Chondrocyte (in vitro differentiated cells): ENCODE measurements around the gene CD44. TPM values are rescaled to one million over a fixed set of nuclear protein-coding genes. Genes with fewer than 3 reads are reported as not detected.

Experiments
- DNase-seq: peaks from one replicate; pipeline ENCODE4 v3.0.0; 2021; ENCODE audit warnings: mixed read lengths, low spot score
- H3K27ac Mint-ChIP-seq: one replicate; pipeline ENCODE4 v1.8.0; 2021; ENCODE audit warnings: mild to moderate bottlenecking, moderate library complexity, mixed read lengths; ENCODE audit not compliant: unreplicated experiment
- H3K27me3 Mint-ChIP-seq: 2 replicates; pipeline ENCODE4 v1.8.0; 2021; ENCODE audit warnings: low read depth, mixed read lengths
- H3K36me3 Mint-ChIP-seq: 2 replicates; pipeline ENCODE4 v1.8.0; 2021; ENCODE audit warnings: low read depth, mixed read lengths
- H3K4me1 Mint-ChIP-seq: 2 replicates; pipeline ENCODE4 v1.8.0; 2021; ENCODE audit warnings: low read depth, mild to moderate bottlenecking, mixed read lengths
- H3K4me3 Mint-ChIP-seq: one replicate; pipeline ENCODE4 v1.8.0; 2021; ENCODE audit warnings: mild to moderate bottlenecking, moderate library complexity, mixed read lengths; ENCODE audit not compliant: unreplicated experiment
- H3K9me3 Mint-ChIP-seq: 2 replicates; pipeline ENCODE4 v1.8.0; 2021; ENCODE audit warnings: low read depth, mixed read lengths
- total RNA-seq: library from RNA; stranded (reverse); gene quantifications from 3 replicates; pipeline ENCODE4 v1.2.1, GENCODE V29; 2021
- TF ChIP-seq, protein P1 (sequence below): fragments of 200-600 bp; sonication (generic); IDR thresholded peaks from 2 replicates; pipeline ENCODE4 v1.5.0; 2021; ENCODE audit warnings: antibody characterized with exemption, mild to moderate bottlenecking, moderate library complexity

The CD44 gene
- total RNA-seq, 1 donor from 2014 or later, result 179 TPM

- H3K27ac Mint-ChIP-seq, result peak overlapping the region; percentile 60
- H3K9me3 Mint-ChIP-seq, result peaks cover 12% of the 10 kb centered on the region
- no peak for DNase-seq
- peaks cover 31% of the 10 kb centered on the region for H3K4me1 Mint-ChIP-seq
- H3K4me3 Mint-ChIP-seq, result no peak overlapping the region
- TF ChIP-seq, protein P1, sequence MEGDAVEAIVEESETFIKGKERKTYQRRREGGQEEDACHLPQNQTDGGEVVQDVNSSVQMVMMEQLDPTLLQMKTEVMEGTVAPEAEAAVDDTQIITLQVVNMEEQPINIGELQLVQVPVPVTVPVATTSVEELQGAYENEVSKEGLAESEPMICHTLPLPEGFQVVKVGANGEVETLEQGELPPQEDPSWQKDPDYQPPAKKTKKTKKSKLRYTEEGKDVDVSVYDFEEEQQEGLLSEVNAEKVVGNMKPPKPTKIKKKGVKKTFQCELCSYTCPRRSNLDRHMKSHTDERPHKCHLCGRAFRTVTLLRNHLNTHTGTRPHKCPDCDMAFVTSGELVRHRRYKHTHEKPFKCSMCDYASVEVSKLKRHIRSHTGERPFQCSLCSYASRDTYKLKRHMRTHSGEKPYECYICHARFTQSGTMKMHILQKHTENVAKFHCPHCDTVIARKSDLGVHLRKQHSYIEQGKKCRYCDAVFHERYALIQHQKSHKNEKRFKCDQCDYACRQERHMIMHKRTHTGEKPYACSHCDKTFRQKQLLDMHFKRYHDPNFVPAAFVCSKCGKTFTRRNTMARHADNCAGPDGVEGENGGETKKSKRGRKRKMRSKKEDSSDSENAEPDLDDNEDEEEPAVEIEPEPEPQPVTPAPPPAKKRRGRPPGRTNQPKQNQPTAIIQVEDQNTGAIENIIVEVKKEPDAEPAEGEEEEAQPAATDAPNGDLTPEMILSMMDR, result no peak
- no peaks in the 10 kb centered on the region for H3K27me3 Mint-ChIP-seq
- peaks cover 28% of the 10 kb centered on the region for H3K36me3 Mint-ChIP-seq
Observed at GRCh38 chr11:35214226-35214770, 75.3 kb downstream of the CD44 start.

GRCh38 chr11:35214792-35215193 lies 75.8 kb downstream of the CD44 start:
- Mint-ChIP-seq H3K27me3 (no peaks in the 10 kb centered on the region), H3K4me1 (peaks cover 31% of the 10 kb centered on the region), H3K9me3 (peaks cover 12% of the 10 kb centered on the region), H3K27ac (peak overlapping the region; percentile 60), H3K36me3 (peaks cover 29% of the 10 kb centered on the region), H3K4me3 (no peak overlapping the region)
- TF ChIP-seq, protein P1, result no peak
- DNase-seq, result no peak

DNA sequence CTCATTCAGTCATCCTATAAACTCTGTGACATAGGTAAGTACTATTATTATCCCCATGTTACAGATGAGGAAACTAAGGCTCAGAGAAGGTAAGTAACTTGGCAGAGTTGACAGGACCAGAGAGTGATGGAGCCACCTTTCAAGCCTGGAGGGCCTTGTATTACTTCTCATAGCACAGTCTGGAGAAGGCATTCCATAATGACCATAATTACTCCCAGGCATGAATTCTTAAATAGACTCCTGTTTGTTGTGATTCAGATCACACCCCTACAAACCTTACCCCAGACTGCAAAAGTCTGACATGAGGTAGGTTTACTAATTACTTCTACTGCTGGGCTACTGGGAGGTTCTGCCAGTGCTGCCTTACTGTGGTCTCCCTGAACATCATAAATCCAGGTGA lies 77.0 kb downstream of the CD44 start:
- peaks cover 22% of the 10 kb centered on the region for H3K36me3 Mint-ChIP-seq
- H3K27me3 Mint-ChIP-seq, result no peaks in the 10 kb centered on the region
- no peak overlapping the region for H3K27ac Mint-ChIP-seq
- DNase-seq, result no peak
- peaks cover 31% of the 10 kb centered on the region for H3K4me1 Mint-ChIP-seq
- TF ChIP-seq, protein P1, result no peak
- peaks cover 2% of the 10 kb centered on the region for H3K9me3 Mint-ChIP-seq
- H3K4me3 Mint-ChIP-seq, result no peak overlapping the region

DNA sequence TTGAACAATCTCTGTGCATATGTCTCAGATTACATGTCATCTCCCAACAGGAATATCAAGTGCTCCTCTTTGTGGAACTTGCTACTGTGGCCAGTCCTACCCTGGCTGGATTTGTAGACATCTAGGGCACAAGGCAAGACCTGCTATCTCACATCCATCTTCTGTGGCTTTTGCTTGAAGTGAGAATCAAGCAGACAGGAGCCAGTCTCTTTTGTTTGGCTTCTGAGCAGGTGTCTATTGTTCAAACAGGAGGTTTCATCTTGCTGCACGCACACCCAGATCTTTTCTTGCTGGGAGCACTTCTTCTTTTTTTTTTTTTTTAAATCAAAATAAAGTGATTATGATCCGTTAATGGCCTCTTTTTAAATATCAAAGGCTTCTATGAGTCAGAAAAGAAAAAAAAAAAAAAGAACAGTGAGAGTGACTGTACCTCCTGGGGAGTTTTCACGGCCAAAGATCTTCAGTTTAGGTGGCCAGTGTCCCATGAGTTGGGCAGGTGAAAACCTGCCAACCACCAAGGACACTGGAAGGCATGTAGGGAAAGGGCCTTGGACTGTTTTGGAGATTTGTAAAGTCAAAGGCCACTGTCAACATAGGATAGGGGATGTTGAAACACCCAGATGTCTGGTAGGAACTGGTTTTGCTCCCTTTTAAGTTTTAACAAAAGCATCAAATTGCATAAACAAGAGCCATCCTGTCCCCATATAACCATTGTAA lies 78.1 kb downstream of the CD44 start:
- Mint-ChIP-seq H3K4me1 (peaks cover 31% of the 10 kb centered on the region), H3K27ac (no peak overlapping the region), H3K4me3 (no peak overlapping the region), H3K9me3 (no peaks in the 10 kb centered on the region), H3K27me3 (no peaks in the 10 kb centered on the region), H3K36me3 (peaks cover 25% of the 10 kb centered on the region)
- TF ChIP-seq, protein P1, result no peak
- no peak for DNase-seq

GRCh38 chr11:35218956-35219355 lies 80.0 kb downstream of the CD44 start:
- peaks cover 34% of the 10 kb centered on the region for H3K36me3 Mint-ChIP-seq
- TF ChIP-seq, protein P1, result no peak
- no peaks in the 10 kb centered on the region for H3K9me3 Mint-ChIP-seq
- H3K4me1 Mint-ChIP-seq, result peaks cover 31% of the 10 kb centered on the region
- no peak overlapping the region for H3K27ac Mint-ChIP-seq
- DNase-seq, result no peak
- H3K4me3 Mint-ChIP-seq, result no peak overlapping the region
- no peaks in the 10 kb centered on the region for H3K27me3 Mint-ChIP-seq
